ENCODE measurements around the gene OCA2.

GRCh38 chr15:27706300-27706699, 392.8 kb downstream of the OCA2 start:
- no peak for TF ChIP-seq CTCF (IDR thresholded peaks at IDR 0.05; ENCODE audit: low read length)
- no peak for TF ChIP-seq EZH2phosphoT487 (IDR thresholded peaks at IDR 0.05; ENCODE audit: low read length)
